Measurements from ENCODE around the gene OSBPL10. TPM values are rescaled to one million over a fixed set of nuclear protein-coding genes. Genes with fewer than 3 reads are reported as not detected.
A peak's percentile ranks its signal among the peaks of the same experiment; 100 is the strongest.

The OSBPL10 gene
- total and polyA plus RNA-seq, 2 donors (not counting 1 experiment from before 2014, with no cell fraction given): 88.5 to 310 TPM

- no peak overlapping the region for H3K9ac ChIP-seq (ENCODE audit: low read length)
- peaks cover 62% of the 10 kb centered on the region for H4K20me1 ChIP-seq (ENCODE audit: control insufficient read depth, insufficient read depth, low read length, poor library complexity, severe bottlenecking)
- no peak overlapping the region for H2AFZ ChIP-seq (ENCODE audit: insufficient read depth, low read depth, low read length, poor library complexity, severe bottlenecking)
- Mint-ChIP-seq H3K4me3 (no peak overlapping the region), H3K27ac (peak overlapping the region; percentile 60), H3K27me3 (no peaks in the 10 kb centered on the region), H3K4me1 (peaks cover 70% of the 10 kb centered on the region), H3K9me3 (ENCODE audit: insufficient read depth) (no peaks in the 10 kb centered on the region)
- intact Hi-C loops (cut with micrococcal nuclease): loop anchor here (2.0 kb wide), 1 partner anchor 218 kb away; no protein-coding TSS in a partner anchor
- no peak overlapping the region for H3K4me3 ChIP-seq (ENCODE audit: control extremely low read depth in 1 of 5, extremely low read depth in 1 of 5, insufficient read depth in 1 of 5, low read depth in 2 of 5, low read length in 4 of 5)
- WGBS (ENCODE audit: insufficient coverage): 17% methylated on average over 3 of the region's 6 CpGs
- ATAC-seq (ENCODE audit: low read depth) (no peak), DNase-seq (peak; percentile 33)
- ChIA-PET CTCF (interaction anchor here (0.6 to 1.5 kb wide), 9 partner anchors 8 to 1757 kb away, joined by 3 to 5 read pairs (median 3); partner anchors contain the start of gene STT3B), POLR2A (no interaction called here)
- peaks cover 0 to 9% of the 10 kb centered on the region in 2 donors for H3K4me1 ChIP-seq (ENCODE audit: control insufficient read depth in 2 of 2, insufficient read depth in 2 of 2, low read length in 2 of 2)
- H3K9me3 ChIP-seq (ENCODE audit: control extremely low read depth in 1 of 3, control insufficient read depth in 2 of 3, insufficient read depth in 1 of 3, low read length in 2 of 3): no peaks in the 10 kb centered on the region
- peaks cover 4 to 35% of the 10 kb centered on the region in 2 experiments for H3K36me3 ChIP-seq (replicated peaks in 1 of 2; ENCODE audit: control extremely low read depth in 1 of 2, control insufficient read depth in 1 of 2, extremely low read depth in 1 of 2, insufficient read depth in 2 of 2, low read length in 1 of 2)
- H3K4me2 ChIP-seq (replicated peaks; ENCODE audit: low read depth, low read length, poor library complexity, severe bottlenecking): no peak overlapping the region
- H3K27ac ChIP-seq (ENCODE audit: low read length in 2 of 2): no peak overlapping the region
- TF ChIP-seq EZH2 (IDR thresholded peaks at IDR 0.05; ENCODE audit: borderline replicate concordance, insufficient read depth, low read depth, low read length, poor library complexity, severe bottlenecking): no peak
- TF ChIP-seq CTCF (IDR thresholded peaks at IDR 0.05): peak; percentile 19
- H3K79me2 ChIP-seq (ENCODE audit: control insufficient read depth, insufficient read depth, low read length): peaks cover 75% of the 10 kb centered on the region
- no peaks in the 10 kb centered on the region for H3K27me3 ChIP-seq (replicated peaks in 1 of 4; ENCODE audit: control extremely low read depth in 1 of 4, control insufficient read depth in 3 of 4, insufficient read depth in 4 of 4, low read length in 3 of 4)
Observed at GRCh38 chr3:31768479-31769125, 212.5 kb downstream of the OSBPL10 start.

- peaks cover 61% of the 10 kb centered on the region for H4K20me1 ChIP-seq (ENCODE audit: control insufficient read depth, insufficient read depth, low read length, poor library complexity, severe bottlenecking)
- 82% methylated on average over 4 of the region's 8 CpGs for WGBS (ENCODE audit: insufficient coverage)
- Mint-ChIP-seq H3K27ac (peak overlapping the region; percentile 79), H3K4me1 (peaks cover 67% of the 10 kb centered on the region), H3K9me3 (ENCODE audit: insufficient read depth) (no peaks in the 10 kb centered on the region), H3K27me3 (no peaks in the 10 kb centered on the region), H3K4me3 (no peak overlapping the region)
- H2AFZ ChIP-seq (ENCODE audit: insufficient read depth, low read depth, low read length, poor library complexity, severe bottlenecking): no peak overlapping the region
- ATAC-seq (ENCODE audit: low read depth): no peak
- no peak overlapping the region for H3K4me2 ChIP-seq (replicated peaks; ENCODE audit: low read depth, low read length, poor library complexity, severe bottlenecking)
- peak overlapping the region in 1 of 2 donors; percentile 1 for H3K27ac ChIP-seq (ENCODE audit: low read length in 2 of 2)
- no peak for DNase-seq
- no peaks in the 10 kb centered on the region for H3K9me3 ChIP-seq (ENCODE audit: control extremely low read depth in 1 of 3, control insufficient read depth in 2 of 3, insufficient read depth in 1 of 3, low read length in 2 of 3)
- H3K4me3 ChIP-seq (ENCODE audit: control extremely low read depth in 1 of 5, extremely low read depth in 1 of 5, insufficient read depth in 1 of 5, low read depth in 2 of 5, low read length in 4 of 5): no peak overlapping the region
- POLR2A ChIA-PET: no interaction called here
- peaks cover 0 to 9% of the 10 kb centered on the region in 2 donors for H3K4me1 ChIP-seq (ENCODE audit: control insufficient read depth in 2 of 2, insufficient read depth in 2 of 2, low read length in 2 of 2)
- H3K9ac ChIP-seq (ENCODE audit: low read length): no peak overlapping the region
- H3K27me3 ChIP-seq (replicated peaks in 1 of 4; ENCODE audit: control extremely low read depth in 1 of 4, control insufficient read depth in 3 of 4, insufficient read depth in 4 of 4, low read length in 3 of 4): no peaks in the 10 kb centered on the region
- peaks cover 74% of the 10 kb centered on the region for H3K79me2 ChIP-seq (ENCODE audit: control insufficient read depth, insufficient read depth, low read length)
- intact Hi-C loops (cut with micrococcal nuclease): loop anchor here (2.0 kb wide), 1 partner anchor 217 kb away; no protein-coding TSS in a partner anchor
- CTCF ChIA-PET: interaction anchor here (1.0 kb wide), 2 partner anchors 218 to 1757 kb away, joined by 3 read pairs; no protein-coding TSS in a partner anchor
- TF ChIP-seq CTCF (IDR thresholded peaks at IDR 0.05) (no peak), EZH2 (IDR thresholded peaks at IDR 0.05; ENCODE audit: borderline replicate concordance, insufficient read depth, low read depth, low read length, poor library complexity, severe bottlenecking) (no peak)
- peaks cover 4 to 35% of the 10 kb centered on the region in 2 experiments for H3K36me3 ChIP-seq (replicated peaks in 1 of 2; ENCODE audit: control extremely low read depth in 1 of 2, control insufficient read depth in 1 of 2, extremely low read depth in 1 of 2, insufficient read depth in 2 of 2, low read length in 1 of 2)
Observed at GRCh38 chr3:31767920-31768319, 213.1 kb downstream of the OSBPL10 start.

All from B cell (primary cell).